KMS-11 (cell line): ENCODE data around the gene SV2C.
"Not testable (repeated sequence)": the region's sequence is repeated elsewhere in the genome, so short reads cannot be mapped to it uniquely, and the experiment has no call there.

Experiments
- H2AFZ ChIP-seq: fragments of 200-600 bp; sonication (generic); 2 replicates; pipeline ENCODE4 v1.6.1; 2016; ENCODE audit warnings: antibody characterized with exemption, mixed run types, low read depth
- H3K27ac ChIP-seq: fragments of 200-600 bp; sonication (generic); 2 replicates; pipeline ENCODE4 v1.6.1; 2016; ENCODE audit warnings: mild to moderate bottlenecking, mixed run types
- H3K27me3 ChIP-seq: fragments of 200-600 bp; sonication (generic); 2 replicates; pipeline ENCODE4 v1.6.1; 2017; ENCODE audit warnings: mild to moderate bottlenecking, low read depth, mixed run types, moderate library complexity; ENCODE audit not compliant: insufficient read depth
- H3K36me3 ChIP-seq: fragments of 200-600 bp; sonication (generic); 2 replicates; pipeline ENCODE4 v1.6.1; 2017; ENCODE audit warnings: mild to moderate bottlenecking, mixed run types; ENCODE audit not compliant: insufficient read depth
- H3K4me1 ChIP-seq: fragments of 200-600 bp; sonication (generic); 2 replicates; pipeline ENCODE4 v1.6.1; 2016; ENCODE audit warnings: mild to moderate bottlenecking, low read depth, mixed run types; ENCODE audit not compliant: poor library complexity, severe bottlenecking
- H3K4me2 ChIP-seq: fragments of 200-600 bp; sonication (generic); 2 replicates; pipeline ENCODE4 v1.7.0; 2016; ENCODE audit warnings: mild to moderate bottlenecking, mixed run types
- H3K4me3 ChIP-seq: fragments of 200-600 bp; sonication (generic); IDR thresholded peaks from 2 replicates; pipeline ENCODE4 v1.6.1; 2017; ENCODE audit warnings: low read depth, low read length, mixed read lengths; ENCODE audit not compliant: insufficient read depth
- H3K79me2 ChIP-seq: fragments of 200-600 bp; sonication (generic); 2 replicates; pipeline ENCODE4 v1.6.1; 2016; ENCODE audit warnings: low read depth, mixed run types; ENCODE audit not compliant: insufficient read depth
- H3K9ac ChIP-seq: fragments of 200-600 bp; sonication (generic); 2 replicates; pipeline ENCODE4 v1.6.1; 2016; ENCODE audit warnings: mild to moderate bottlenecking, mixed run types
- H4K20me1 ChIP-seq: fragments of 200-600 bp; sonication (generic); 2 replicates; pipeline ENCODE4 v1.6.1; 2016; ENCODE audit warnings: mild to moderate bottlenecking, mixed run types; ENCODE audit not compliant: insufficient read depth
- CTCF ChIP-seq: fragments of 200-600 bp; sonication (generic); conservative IDR thresholded peaks from 2 replicates; pipeline ENCODE4 v1.6.1; 2017; ENCODE audit warnings: low read depth, mild to moderate bottlenecking, antibody characterized with exemption, low read length, moderate library complexity, mixed read lengths

The SV2C gene

GRCh38 chr5:76319673-76320072 lies 236.5 kb downstream of the SV2C start:
- H3K27me3 ChIP-seq: no peaks in the 10 kb centered on the region
- H4K20me1 ChIP-seq: no peaks in the 10 kb centered on the region
- H3K4me1 ChIP-seq: peaks cover 12% of the 10 kb centered on the region
- no peak for TF ChIP-seq CTCF
- no peak overlapping the region for H3K4me3 ChIP-seq
- H3K36me3 ChIP-seq: no peaks in the 10 kb centered on the region
- no peaks in the 10 kb centered on the region for H3K79me2 ChIP-seq
- no peak overlapping the region for H3K4me2 ChIP-seq
- no peak overlapping the region for H3K9ac ChIP-seq
- no peak overlapping the region for H2AFZ ChIP-seq
- H3K27ac ChIP-seq: no peak overlapping the region

GRCh38 chr5:76323494-76323893 lies 240.3 kb downstream of the SV2C start:
- not testable (repeated sequence) for H3K27ac ChIP-seq, H3K4me2 ChIP-seq, H4K20me1 ChIP-seq, H3K4me3 ChIP-seq, H3K36me3 ChIP-seq, H3K9ac ChIP-seq, H3K79me2 ChIP-seq, H3K27me3 ChIP-seq, H2AFZ ChIP-seq
- peaks cover 50% of the 10 kb centered on the region for H3K4me1 ChIP-seq

- peak overlapping the region; percentile 79 for H3K9ac ChIP-seq
- H3K27ac ChIP-seq: peak overlapping the region; percentile 97
- no peaks in the 10 kb centered on the region for H3K27me3 ChIP-seq
- H4K20me1 ChIP-seq: no peaks in the 10 kb centered on the region
- H3K36me3 ChIP-seq: no peaks in the 10 kb centered on the region
- peaks cover 68% of the 10 kb centered on the region for H3K4me1 ChIP-seq
- H2AFZ ChIP-seq: peak overlapping the region; percentile 64
- no peaks in the 10 kb centered on the region for H3K79me2 ChIP-seq
- H3K4me3 ChIP-seq: no peak overlapping the region
- TF ChIP-seq CTCF: no peak
- H3K4me2 ChIP-seq: peak overlapping the region; percentile 95
Observed at GRCh38 chr5:76325326-76325725, 242.1 kb downstream of the SV2C start.

GRCh38 chr5:76325876-76326491 lies 242.8 kb downstream of the SV2C start:
- H3K9ac ChIP-seq: peak overlapping the region; percentile 79
- H3K36me3 ChIP-seq: no peaks in the 10 kb centered on the region
- H2AFZ ChIP-seq: peak overlapping the region; percentile 64
- H3K27me3 ChIP-seq: no peaks in the 10 kb centered on the region
- no peak overlapping the region for H3K4me3 ChIP-seq
- H3K4me2 ChIP-seq: peak overlapping the region; percentile 95
- H3K4me1 ChIP-seq: peaks cover 74% of the 10 kb centered on the region
- H3K79me2 ChIP-seq: no peaks in the 10 kb centered on the region
- peak overlapping the region; percentile 97 for H3K27ac ChIP-seq
- no peak for TF ChIP-seq CTCF
- no peaks in the 10 kb centered on the region for H4K20me1 ChIP-seq

GRCh38 chr5:76326577-76327302 lies 243.6 kb downstream of the SV2C start:
- Histone ChIP-seq H3K9ac (peak overlapping the region; percentile 79), H2AFZ (peak overlapping the region; percentile 27; the same call in 1 of the 2 replicates), H4K20me1 (no peaks in the 10 kb centered on the region), H3K4me1 (peaks cover 81% of the 10 kb centered on the region), H3K36me3 (no peaks in the 10 kb centered on the region), H3K4me2 (peak overlapping the region; percentile 95), H3K27ac (peak overlapping the region; percentile 97), H3K4me3 (no peak overlapping the region), H3K79me2 (no peaks in the 10 kb centered on the region), H3K27me3 (no peaks in the 10 kb centered on the region)
- no peak for TF ChIP-seq CTCF
